GM19351 (cell line): ENCODE data around the gene TXNDC16.

ENCODE experiments used
- ATAC-seq: cut with Tn5 transposase; IDR thresholded peaks from one replicate; pipeline ENCODE4 v1.9.1; 2021; ENCODE audit warnings: mild to moderate bottlenecking, moderate library complexity; ENCODE audit not compliant: unreplicated experiment

Gene TXNDC16

GRCh38 chr14:52397844-52398243 is 154.5 kb downstream of the TXNDC16 start:
- no peak for ATAC-seq

- no peak for ATAC-seq
Measured at GRCh38 chr14:52395728-52396127, 156.6 kb downstream of the TXNDC16 start.

- ATAC-seq, result no peak
Measured at GRCh38 chr14:52391881-52392615, 160.3 kb downstream of the TXNDC16 start.
